Vagina (tissue), 2 donors: ENCODE measurements around the gene MFN2. TPM values are rescaled to one million over a fixed set of nuclear protein-coding genes. Genes with fewer than 3 reads are reported as not detected.
A peak's percentile ranks its signal among the peaks of the same experiment; 100 is the strongest.

Experiments
- DNase-seq, 2 donors: peaks; one replicate each; pipeline ENCODE4 v3.0.0-alpha.2; 2017; ENCODE audit errors: extremely low spot score in 2 of 2
- H3K27ac ChIP-seq: fragments of 200-600 bp; sonication (generic); one replicate; pipeline ENCODE4 v1.5.1; 2019
- H3K27me3 ChIP-seq: fragments of 200-600 bp; sonication (generic); one replicate; pipeline ENCODE4 v1.5.1; 2019
- H3K36me3 ChIP-seq, 2 donors: fragments of 200-600 bp; sonication (generic); one replicate each; pipeline ENCODE4 v1.5.1; 2017 to 2019
- H3K4me1 ChIP-seq: fragments of 200-600 bp; sonication (generic); one replicate; pipeline ENCODE4 v1.5.1; 2019
- H3K4me3 ChIP-seq, 2 donors: fragments of 200-600 bp; sonication (generic); 1 replicate in 1 of 2; 2 replicates in 1 of 2; pipeline ENCODE4 v1.5.1; 2016 to 2019
- H3K9me3 ChIP-seq: fragments of 200-600 bp; sonication (generic); one replicate; pipeline ENCODE4 v1.5.1; 2019
- POLR2A ChIP-seq, 2 donors: fragments of 450-650 bp; IDR thresholded peaks; one replicate each; pipeline ENCODE4 v1.6.1; 2017; ENCODE audit warnings: antibody characterized with exemption in 2 of 2, mild to moderate bottlenecking in 2 of 2, moderate library complexity in 2 of 2
- POLR2AphosphoS5 ChIP-seq, 2 donors: sonication (generic); formaldehyde crosslinking; IDR thresholded peaks; one replicate each; pipeline ENCODE4 v1.9.0; 2017; ENCODE audit warnings: antibody characterized with exemption in 2 of 2, mild to moderate bottlenecking in 2 of 2, low read depth in 1 of 2; ENCODE audit not compliant: insufficient read depth in 1 of 2
- intact Hi-C: fragments of 100-400 bp; cut with DNase I; formaldehyde crosslinking; loops from one replicate; pipeline ENCODE4 v1.15.1; 2023
- total RNA-seq: library from RNA; depleted of rRNA; stranded (reverse); fragments of >200 nt; gene quantifications from one replicate; pipeline ENCODE4 v1.2.3, GENCODE V29; 2016
- TF ChIP-seq, protein P1 (sequence below), 3 experiments: fragments of 450-650 bp in 2 of 3; fragments of 200-600 bp in 1 of 3; sonication (generic) in 1 of 3; IDR thresholded peaks; one replicate each; pipeline ENCODE4 v1.5.1; 2017 to 2019; ENCODE audit warnings: antibody characterized with exemption in 3 of 3, mild to moderate bottlenecking in 2 of 3, moderate library complexity in 2 of 3

The MFN2 gene
- total RNA-seq, 1 donor from 2014 or later = 61.6 TPM

GRCh38 chr1:11980676-11980972, 380 bp downstream of the MFN2 start:
- H3K27ac ChIP-seq = peak overlapping the region; percentile 96
- TF ChIP-seq POLR2A (IDR thresholded peaks at IDR 0.05) (no peak), POLR2AphosphoS5 (IDR thresholded peaks at IDR 0.05; ENCODE audit: insufficient read depth in 1 of 2, low read depth in 1 of 2) (no peak)
- TF ChIP-seq, protein P1, sequence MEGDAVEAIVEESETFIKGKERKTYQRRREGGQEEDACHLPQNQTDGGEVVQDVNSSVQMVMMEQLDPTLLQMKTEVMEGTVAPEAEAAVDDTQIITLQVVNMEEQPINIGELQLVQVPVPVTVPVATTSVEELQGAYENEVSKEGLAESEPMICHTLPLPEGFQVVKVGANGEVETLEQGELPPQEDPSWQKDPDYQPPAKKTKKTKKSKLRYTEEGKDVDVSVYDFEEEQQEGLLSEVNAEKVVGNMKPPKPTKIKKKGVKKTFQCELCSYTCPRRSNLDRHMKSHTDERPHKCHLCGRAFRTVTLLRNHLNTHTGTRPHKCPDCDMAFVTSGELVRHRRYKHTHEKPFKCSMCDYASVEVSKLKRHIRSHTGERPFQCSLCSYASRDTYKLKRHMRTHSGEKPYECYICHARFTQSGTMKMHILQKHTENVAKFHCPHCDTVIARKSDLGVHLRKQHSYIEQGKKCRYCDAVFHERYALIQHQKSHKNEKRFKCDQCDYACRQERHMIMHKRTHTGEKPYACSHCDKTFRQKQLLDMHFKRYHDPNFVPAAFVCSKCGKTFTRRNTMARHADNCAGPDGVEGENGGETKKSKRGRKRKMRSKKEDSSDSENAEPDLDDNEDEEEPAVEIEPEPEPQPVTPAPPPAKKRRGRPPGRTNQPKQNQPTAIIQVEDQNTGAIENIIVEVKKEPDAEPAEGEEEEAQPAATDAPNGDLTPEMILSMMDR (IDR thresholded peaks at IDR 0.05) = no peak
- H3K9me3 ChIP-seq = no peaks in the 10 kb centered on the region
- H3K27me3 ChIP-seq = no peaks in the 10 kb centered on the region
- H3K4me3 ChIP-seq = peak overlapping the region; percentile 90 to 96
- DNase-seq = no peak
- intact Hi-C loops = no loop called here
- H3K36me3 ChIP-seq = peaks cover 0 to 24% of the 10 kb centered on the region in 2 donors
- peaks cover 47% of the 10 kb centered on the region for H3K4me1 ChIP-seq

GRCh38 chr1:11981378-11982009, 1.2 kb downstream of the MFN2 start:
- Histone ChIP-seq H3K4me1 (peaks cover 54% of the 10 kb centered on the region), H3K4me3 (peak overlapping the region; percentile 90 to 96), H3K27me3 (no peaks in the 10 kb centered on the region), H3K9me3 (no peaks in the 10 kb centered on the region), H3K27ac (peak overlapping the region; percentile 96), H3K36me3 (peaks cover 0 to 31% of the 10 kb centered on the region in 2 donors)
- DNase-seq = no peak
- TF ChIP-seq, protein P1 (IDR thresholded peaks at IDR 0.05) = no peak
- TF ChIP-seq POLR2AphosphoS5 (IDR thresholded peaks at IDR 0.05; ENCODE audit: insufficient read depth in 1 of 2, low read depth in 1 of 2) (no peak), POLR2A (IDR thresholded peaks at IDR 0.05) (no peak)
- intact Hi-C loops = no loop called here

- Histone ChIP-seq H3K4me1 (peaks cover 54% of the 10 kb centered on the region), H3K9me3 (no peaks in the 10 kb centered on the region), H3K4me3 (no peak overlapping the region), H3K27ac (no peak overlapping the region), H3K27me3 (no peaks in the 10 kb centered on the region), H3K36me3 (peaks cover 0 to 31% of the 10 kb centered on the region in 2 donors)
- no peak for DNase-seq
- TF ChIP-seq POLR2AphosphoS5 (IDR thresholded peaks at IDR 0.05; ENCODE audit: insufficient read depth in 1 of 2, low read depth in 1 of 2) = no peak
- TF ChIP-seq, protein P1 (IDR thresholded peaks at IDR 0.05) = no peak
- TF ChIP-seq POLR2A (IDR thresholded peaks at IDR 0.05) = no peak
- intact Hi-C loops = no loop called here
These were observed 1.8 kb downstream of the MFN2 start for GRCh38 chr1:11982010-11982392.

DNA sequence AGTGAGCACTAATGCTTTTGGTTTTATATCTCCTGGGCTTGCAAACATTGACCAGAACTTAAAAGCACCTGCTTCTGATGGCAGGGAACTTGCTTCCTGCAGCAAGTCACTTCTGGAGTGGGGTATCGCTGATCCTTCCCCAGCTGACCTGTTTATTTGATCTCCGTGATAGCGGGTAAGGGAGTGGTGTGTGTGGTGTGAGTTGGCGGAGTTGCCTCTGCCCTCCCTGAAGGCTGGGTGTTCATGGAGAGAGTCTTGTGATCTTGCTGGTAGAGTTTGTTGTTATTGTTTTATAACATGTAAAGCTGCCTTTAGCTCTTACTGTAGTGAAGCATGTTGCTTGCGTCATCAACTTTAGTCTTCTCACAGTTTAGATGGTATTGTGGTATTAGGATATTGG, 3.9 kb downstream of the MFN2 start:
- intact Hi-C loops = no loop called here
- no peaks in the 10 kb centered on the region for H3K27me3 ChIP-seq
- no peak for TF ChIP-seq POLR2A (IDR thresholded peaks at IDR 0.05)
- no peak for TF ChIP-seq POLR2AphosphoS5 (IDR thresholded peaks at IDR 0.05; ENCODE audit: insufficient read depth in 1 of 2, low read depth in 1 of 2)
- TF ChIP-seq, protein P1 (IDR thresholded peaks at IDR 0.05) = no peak
- no peaks in the 10 kb centered on the region for H3K9me3 ChIP-seq
- no peak overlapping the region for H3K27ac ChIP-seq
- H3K4me3 ChIP-seq = no peak overlapping the region
- peaks cover 51% of the 10 kb centered on the region for H3K4me1 ChIP-seq
- no peak for DNase-seq
- H3K36me3 ChIP-seq = peaks cover 0 to 36% of the 10 kb centered on the region in 2 donors

DNA sequence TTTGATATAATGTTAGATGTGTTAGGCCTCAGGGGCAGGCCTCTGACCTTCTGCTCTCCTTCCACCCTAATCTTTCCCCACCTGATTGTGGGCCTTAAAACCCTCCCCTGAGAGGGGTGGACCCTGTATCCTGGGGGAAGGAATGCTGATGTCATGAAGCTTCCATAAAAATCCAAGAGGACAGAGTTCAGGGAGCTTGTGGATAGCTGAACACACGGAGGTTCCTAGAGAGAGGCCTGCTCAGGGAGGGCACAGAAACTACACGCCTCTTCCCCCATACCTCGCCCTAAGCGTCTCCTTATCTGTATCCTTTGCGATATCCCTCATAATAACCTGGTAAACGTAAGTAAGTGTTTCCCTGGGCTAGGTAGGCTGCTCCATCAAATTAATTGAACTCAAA, 4.3 kb downstream of the MFN2 start:
- Histone ChIP-seq H3K9me3 (no peaks in the 10 kb centered on the region), H3K36me3 (peaks cover 0 to 40% of the 10 kb centered on the region in 2 donors), H3K4me3 (no peak overlapping the region), H3K27me3 (no peaks in the 10 kb centered on the region), H3K4me1 (peaks cover 47% of the 10 kb centered on the region), H3K27ac (no peak overlapping the region)
- TF ChIP-seq POLR2A (IDR thresholded peaks at IDR 0.05) = no peak
- TF ChIP-seq, protein P1 (IDR thresholded peaks at IDR 0.05) = no peak
- TF ChIP-seq POLR2AphosphoS5 (IDR thresholded peaks at IDR 0.05; ENCODE audit: insufficient read depth in 1 of 2, low read depth in 1 of 2) = no peak
- intact Hi-C loops = no loop called here
- DNase-seq = no peak
